ENCODE measurements around the gene DMAC2. TPM values are rescaled to one million over a fixed set of nuclear protein-coding genes. Genes with fewer than 3 reads are reported as not detected.
A peak's percentile ranks its signal among the peaks of the same experiment; 100 is the strongest.

DMAC2 gene
- total RNA-seq, 4 donors from 2014 or later, result 37.6 to 67.0 (median 51.4) TPM

DNA sequence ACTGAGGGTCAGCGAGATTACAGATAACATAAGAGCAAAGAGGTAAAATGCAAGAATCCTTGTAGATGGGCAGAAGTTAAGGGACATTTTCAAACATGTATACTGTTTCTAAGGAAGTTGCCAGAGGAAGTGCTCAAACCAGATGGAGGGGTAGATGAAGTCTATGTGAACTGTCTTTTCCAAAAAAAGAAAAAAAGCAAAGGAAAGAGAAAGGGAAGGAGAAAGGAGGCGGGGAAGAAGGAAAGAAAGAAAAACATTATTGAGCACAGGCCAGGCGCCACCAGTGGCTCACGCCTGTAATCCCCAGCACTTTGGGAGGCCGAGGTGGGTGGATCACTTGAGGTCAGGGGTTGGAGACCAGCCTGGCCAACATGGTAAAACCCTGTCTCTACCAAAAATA, 5.3 kb downstream of the DMAC2 start:
- no peak for ATAC-seq

GRCh38 chr19:41433171-41433570, 6.5 kb downstream of the DMAC2 start:
- no peak for TF ChIP-seq EP300 (IDR thresholded peaks at IDR 0.05)
- ATAC-seq, result no peak
- Histone ChIP-seq H3K9me3 (no peaks in the 10 kb centered on the region), H3K27ac (no peak overlapping the region), H3K27me3 (no peaks in the 10 kb centered on the region), H3K4me1 (peaks cover 0 to 10% (median 6%) of the 10 kb centered on the region in 3 donors), H3K4me3 (no peak overlapping the region), H3K36me3 (peaks cover 0 to 77% of the 10 kb centered on the region in 2 donors)
- no CpG with 5 or more reads among the region's 18 CpGs for WGBS, 2 donors (ENCODE audit: low coverage in 1 of 2)

More for the DNA sequence above, 5.3 kb downstream of the DMAC2 start:
- H3K9me3 ChIP-seq, result no peaks in the 10 kb centered on the region
- no peak overlapping the region for H3K27ac ChIP-seq
- H3K4me1 ChIP-seq, result peaks cover 0 to 15% (median 0%) of the 10 kb centered on the region in 3 donors
- no peak overlapping the region for H3K4me3 ChIP-seq
- no peaks in the 10 kb centered on the region for H3K27me3 ChIP-seq
- peaks cover 0 to 79% of the 10 kb centered on the region in 2 donors for H3K36me3 ChIP-seq
- 65 to 85% methylated on average over 5 of the region's 5 CpGs for WGBS, 2 donors (ENCODE audit: low coverage in 1 of 2)
- no peak for TF ChIP-seq CTCF (IDR thresholded peaks at IDR 0.05)
- no peak for TF ChIP-seq EP300 (IDR thresholded peaks at IDR 0.05)
- no peak for TF ChIP-seq POLR2A (IDR thresholded peaks at IDR 0.05)
- TF ChIP-seq POLR2AphosphoS5 (IDR thresholded peaks at IDR 0.05), result no peak

DNA sequence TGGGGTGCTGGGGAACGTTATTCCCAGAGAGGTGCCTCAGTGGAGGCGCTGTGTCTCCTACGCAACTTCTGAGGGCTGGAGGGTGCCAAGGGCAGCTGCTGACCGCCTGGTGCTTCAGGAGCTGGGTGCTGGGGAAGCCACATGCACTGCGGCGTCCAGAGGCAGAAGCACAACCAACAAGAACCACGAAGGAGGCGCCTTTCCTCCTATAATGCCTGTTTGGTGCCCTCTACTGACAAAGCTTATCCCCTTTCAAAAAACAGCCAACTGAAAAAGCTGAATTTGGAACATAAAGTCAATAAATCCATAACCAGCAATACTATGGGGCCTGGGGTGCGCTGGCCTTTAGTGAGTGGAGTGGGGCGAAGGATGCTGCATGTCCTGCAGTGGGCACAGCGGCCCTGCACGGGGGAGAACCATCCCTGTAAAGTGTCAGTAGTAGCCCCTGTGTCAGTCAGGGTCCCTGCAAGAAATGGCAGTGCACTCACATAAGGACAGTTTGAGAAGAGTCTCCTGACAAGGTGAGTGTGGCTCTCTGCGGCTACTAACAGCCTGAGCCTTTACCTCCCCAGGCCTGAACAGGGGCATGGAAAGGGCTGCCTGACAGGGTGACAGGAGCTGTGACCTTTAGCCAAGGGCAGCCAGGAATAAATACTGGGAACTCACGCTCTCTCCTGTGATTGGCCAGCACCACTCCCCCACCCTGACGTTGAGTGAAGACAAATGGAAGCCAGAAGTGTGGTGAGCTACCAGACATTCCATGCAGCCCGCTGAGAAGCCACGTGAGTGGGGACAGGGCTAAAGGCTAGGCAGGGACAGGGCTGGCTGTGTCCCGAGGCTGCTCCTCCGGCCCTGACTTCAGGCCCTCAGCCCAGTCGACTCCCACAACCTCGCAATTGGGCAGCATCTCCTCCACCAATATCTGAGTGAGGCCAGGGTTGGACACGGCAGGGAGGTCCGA, 8.0 kb downstream of the DMAC2 start:
- peaks cover 0 to 22% (median 12%) of the 10 kb centered on the region in 3 donors for H3K4me1 ChIP-seq
- no peaks in the 10 kb centered on the region for H3K9me3 ChIP-seq
- no peak for TF ChIP-seq POLR2A (IDR thresholded peaks at IDR 0.05)
- WGBS, 2 donors (ENCODE audit: low coverage in 1 of 2), result 50 to 55% methylated on average over 1 to 11 of the region's 23 CpGs
- no peak for ATAC-seq
- H3K4me3 ChIP-seq, result no peak overlapping the region
- H3K27me3 ChIP-seq, result no peaks in the 10 kb centered on the region
- H3K27ac ChIP-seq, result peak overlapping the region in 1 of 4 donors; percentile 27
- H3K36me3 ChIP-seq, result peaks cover 0 to 63% of the 10 kb centered on the region in 2 donors

GRCh38 chr19:41430922-41431321, 8.8 kb downstream of the DMAC2 start:
- no peak for TF ChIP-seq POLR2A (IDR thresholded peaks at IDR 0.05)
- TF ChIP-seq CTCF (IDR thresholded peaks at IDR 0.05), result no peak
- TF ChIP-seq POLR2AphosphoS5 (IDR thresholded peaks at IDR 0.05), result no peak
- TF ChIP-seq EP300 (IDR thresholded peaks at IDR 0.05), result no peak
- no peaks in the 10 kb centered on the region for H3K27me3 ChIP-seq
- peaks cover 0 to 62% of the 10 kb centered on the region in 2 donors for H3K36me3 ChIP-seq
- 40% methylated on average over 1 of the region's 6 CpGs; no CpG with 5 or more reads in 1 of the 2 donors for WGBS, 2 donors (ENCODE audit: low coverage in 1 of 2)
- no peak overlapping the region for H3K27ac ChIP-seq
- H3K4me3 ChIP-seq, result no peak overlapping the region
- peaks cover 0 to 30% (median 19%) of the 10 kb centered on the region in 3 donors for H3K4me1 ChIP-seq
- H3K9me3 ChIP-seq, result no peaks in the 10 kb centered on the region
- ATAC-seq, result no peak

DNA sequence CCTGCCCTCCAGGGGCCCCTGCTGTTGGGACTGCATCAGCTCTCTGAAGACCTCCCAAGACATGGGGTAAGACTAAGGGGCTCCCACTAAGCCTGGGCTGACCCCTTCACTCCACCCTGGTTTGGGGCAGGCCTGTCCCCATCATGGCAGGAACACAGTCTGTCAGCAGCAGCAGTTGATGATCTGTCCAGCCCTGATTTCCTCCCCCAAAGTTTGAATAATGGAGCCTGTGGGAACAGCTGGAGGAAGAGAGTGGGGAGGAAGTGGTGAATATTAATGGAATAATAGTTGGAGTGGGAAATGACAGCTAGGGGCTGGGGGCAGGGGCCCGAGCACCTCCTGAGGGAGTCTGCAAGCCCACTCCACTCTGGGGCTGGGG, 11.2 kb downstream of the DMAC2 start:
- Histone ChIP-seq H3K9me3 (no peaks in the 10 kb centered on the region), H3K4me1 (peaks cover 0 to 40% (median 20%) of the 10 kb centered on the region in 3 donors), H3K27me3 (no peaks in the 10 kb centered on the region), H3K4me3 (peak overlapping the region in 1 of 2 donors; percentile 57), H3K27ac (peak overlapping the region; percentile 19 to 88 (median 85)), H3K36me3 (peaks cover 0 to 65% of the 10 kb centered on the region in 2 donors)
- ATAC-seq, result no peak
- WGBS, 2 donors (ENCODE audit: low coverage in 1 of 2), result no CpG with 5 or more reads among the region's 1 CpG
- TF ChIP-seq EP300 (IDR thresholded peaks at IDR 0.05), result no peak
- no peak for TF ChIP-seq POLR2AphosphoS5 (IDR thresholded peaks at IDR 0.05)
- no peak for TF ChIP-seq POLR2A (IDR thresholded peaks at IDR 0.05)
- no peak for TF ChIP-seq CTCF (IDR thresholded peaks at IDR 0.05)
